WTC11 (cell line): Measurements from ENCODE around the gene OTOG.

Experiments
- GRHL2 ChIP-seq: fragments of 250-450 bp; sonication (Bioruptor Pico); IDR thresholded peaks from 2 replicates; pipeline ENCODE4 v1.8.0; 2022; ENCODE audit warnings: mild to moderate bottlenecking, moderate library complexity; ENCODE audit not compliant: insufficient replicate concordance, severe bottlenecking
- ZNF317 ChIP-seq: sonication (generic); formaldehyde crosslinking; IDR thresholded peaks from 2 replicates; pipeline ENCODE4 v1.8.1; 2023; ENCODE audit warnings: low read depth, mild to moderate bottlenecking, moderate library complexity, missing genetic modification reagents, borderline replicate concordance
- TF ChIP-seq, protein P1 (sequence below): fragments of 200-600 bp; IDR thresholded peaks from 2 replicates; pipeline ENCODE4 v1.8.0; 2022; ENCODE audit warnings: antibody characterized with exemption
- TF ChIP-seq, protein P2 (sequence below): sonication (generic); formaldehyde crosslinking; IDR thresholded peaks from 2 replicates; pipeline ENCODE4 v1.8.0; 2022; ENCODE audit warnings: mild to moderate bottlenecking, missing genetic modification reagents
- TF ChIP-seq, protein P3 (sequence below): sonication (generic); formaldehyde crosslinking; conservative IDR thresholded peaks from 2 replicates; pipeline ENCODE4 v1.8.1; 2022; ENCODE audit warnings: mild to moderate bottlenecking, missing genetic modification reagents
- TF ChIP-seq, protein P4 (sequence below): sonication (generic); formaldehyde crosslinking; conservative IDR thresholded peaks from 2 replicates; pipeline ENCODE4 v1.8.1; 2023; ENCODE audit warnings: mild to moderate bottlenecking, low read depth, missing genetic modification reagents, moderate library complexity
- TF ChIP-seq, protein P5 (sequence below): sonication (generic); formaldehyde crosslinking; IDR thresholded peaks from 2 replicates; pipeline ENCODE4 v1.8.1; 2022; ENCODE audit warnings: low read depth, mild to moderate bottlenecking, moderate library complexity, missing genetic modification reagents, borderline replicate concordance
- TF ChIP-seq, protein P6 (sequence below): sonication (generic); formaldehyde crosslinking; IDR thresholded peaks from 2 replicates; pipeline ENCODE4 v1.8.0; 2022; ENCODE audit warnings: mild to moderate bottlenecking, missing genetic modification reagents

DNA sequence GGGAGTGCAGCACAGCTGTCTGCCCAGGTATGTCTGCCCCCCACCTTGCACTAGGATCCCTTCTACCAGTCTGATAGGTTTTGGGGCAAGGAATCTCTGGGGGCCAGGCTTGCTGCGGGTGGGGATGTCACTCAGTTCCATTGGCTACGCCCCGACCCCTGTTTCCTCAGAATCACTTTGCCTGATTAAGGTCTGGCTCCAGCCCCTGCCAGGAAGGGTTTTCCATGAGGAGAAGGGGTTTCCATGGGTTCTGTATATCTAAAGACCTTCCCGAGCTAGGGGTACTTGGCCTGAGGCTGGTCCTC is 14.0 kb downstream of the OTOG start:
- TF ChIP-seq, protein P1, sequence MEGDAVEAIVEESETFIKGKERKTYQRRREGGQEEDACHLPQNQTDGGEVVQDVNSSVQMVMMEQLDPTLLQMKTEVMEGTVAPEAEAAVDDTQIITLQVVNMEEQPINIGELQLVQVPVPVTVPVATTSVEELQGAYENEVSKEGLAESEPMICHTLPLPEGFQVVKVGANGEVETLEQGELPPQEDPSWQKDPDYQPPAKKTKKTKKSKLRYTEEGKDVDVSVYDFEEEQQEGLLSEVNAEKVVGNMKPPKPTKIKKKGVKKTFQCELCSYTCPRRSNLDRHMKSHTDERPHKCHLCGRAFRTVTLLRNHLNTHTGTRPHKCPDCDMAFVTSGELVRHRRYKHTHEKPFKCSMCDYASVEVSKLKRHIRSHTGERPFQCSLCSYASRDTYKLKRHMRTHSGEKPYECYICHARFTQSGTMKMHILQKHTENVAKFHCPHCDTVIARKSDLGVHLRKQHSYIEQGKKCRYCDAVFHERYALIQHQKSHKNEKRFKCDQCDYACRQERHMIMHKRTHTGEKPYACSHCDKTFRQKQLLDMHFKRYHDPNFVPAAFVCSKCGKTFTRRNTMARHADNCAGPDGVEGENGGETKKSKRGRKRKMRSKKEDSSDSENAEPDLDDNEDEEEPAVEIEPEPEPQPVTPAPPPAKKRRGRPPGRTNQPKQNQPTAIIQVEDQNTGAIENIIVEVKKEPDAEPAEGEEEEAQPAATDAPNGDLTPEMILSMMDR, result no peak
- TF ChIP-seq, protein P2, sequence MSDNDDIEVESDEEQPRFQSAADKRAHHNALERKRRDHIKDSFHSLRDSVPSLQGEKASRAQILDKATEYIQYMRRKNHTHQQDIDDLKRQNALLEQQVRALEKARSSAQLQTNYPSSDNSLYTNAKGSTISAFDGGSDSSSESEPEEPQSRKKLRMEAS (CRISPR knock-in tag), result no peak
- TF ChIP-seq, protein P3, sequence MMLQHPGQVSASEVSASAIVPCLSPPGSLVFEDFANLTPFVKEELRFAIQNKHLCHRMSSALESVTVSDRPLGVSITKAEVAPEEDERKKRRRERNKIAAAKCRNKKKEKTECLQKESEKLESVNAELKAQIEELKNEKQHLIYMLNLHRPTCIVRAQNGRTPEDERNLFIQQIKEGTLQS (CRISPR knock-in tag), result no peak
- TF ChIP-seq GRHL2 (CRISPR knock-in tag) (no peak), ZNF317 (CRISPR knock-in tag) (no peak)
- TF ChIP-seq, protein P4, sequence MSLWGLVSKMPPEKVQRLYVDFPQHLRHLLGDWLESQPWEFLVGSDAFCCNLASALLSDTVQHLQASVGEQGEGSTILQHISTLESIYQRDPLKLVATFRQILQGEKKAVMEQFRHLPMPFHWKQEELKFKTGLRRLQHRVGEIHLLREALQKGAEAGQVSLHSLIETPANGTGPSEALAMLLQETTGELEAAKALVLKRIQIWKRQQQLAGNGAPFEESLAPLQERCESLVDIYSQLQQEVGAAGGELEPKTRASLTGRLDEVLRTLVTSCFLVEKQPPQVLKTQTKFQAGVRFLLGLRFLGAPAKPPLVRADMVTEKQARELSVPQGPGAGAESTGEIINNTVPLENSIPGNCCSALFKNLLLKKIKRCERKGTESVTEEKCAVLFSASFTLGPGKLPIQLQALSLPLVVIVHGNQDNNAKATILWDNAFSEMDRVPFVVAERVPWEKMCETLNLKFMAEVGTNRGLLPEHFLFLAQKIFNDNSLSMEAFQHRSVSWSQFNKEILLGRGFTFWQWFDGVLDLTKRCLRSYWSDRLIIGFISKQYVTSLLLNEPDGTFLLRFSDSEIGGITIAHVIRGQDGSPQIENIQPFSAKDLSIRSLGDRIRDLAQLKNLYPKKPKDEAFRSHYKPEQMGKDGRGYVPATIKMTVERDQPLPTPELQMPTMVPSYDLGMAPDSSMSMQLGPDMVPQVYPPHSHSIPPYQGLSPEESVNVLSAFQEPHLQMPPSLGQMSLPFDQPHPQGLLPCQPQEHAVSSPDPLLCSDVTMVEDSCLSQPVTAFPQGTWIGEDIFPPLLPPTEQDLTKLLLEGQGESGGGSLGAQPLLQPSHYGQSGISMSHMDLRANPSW (CRISPR knock-in tag), result no peak
- TF ChIP-seq, protein P5, sequence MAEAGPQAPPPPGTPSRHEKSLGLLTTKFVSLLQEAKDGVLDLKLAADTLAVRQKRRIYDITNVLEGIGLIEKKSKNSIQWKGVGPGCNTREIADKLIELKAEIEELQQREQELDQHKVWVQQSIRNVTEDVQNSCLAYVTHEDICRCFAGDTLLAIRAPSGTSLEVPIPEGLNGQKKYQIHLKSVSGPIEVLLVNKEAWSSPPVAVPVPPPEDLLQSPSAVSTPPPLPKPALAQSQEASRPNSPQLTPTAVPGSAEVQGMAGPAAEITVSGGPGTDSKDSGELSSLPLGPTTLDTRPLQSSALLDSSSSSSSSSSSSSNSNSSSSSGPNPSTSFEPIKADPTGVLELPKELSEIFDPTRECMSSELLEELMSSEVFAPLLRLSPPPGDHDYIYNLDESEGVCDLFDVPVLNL (CRISPR knock-in tag), result no peak
- TF ChIP-seq, protein P6, sequence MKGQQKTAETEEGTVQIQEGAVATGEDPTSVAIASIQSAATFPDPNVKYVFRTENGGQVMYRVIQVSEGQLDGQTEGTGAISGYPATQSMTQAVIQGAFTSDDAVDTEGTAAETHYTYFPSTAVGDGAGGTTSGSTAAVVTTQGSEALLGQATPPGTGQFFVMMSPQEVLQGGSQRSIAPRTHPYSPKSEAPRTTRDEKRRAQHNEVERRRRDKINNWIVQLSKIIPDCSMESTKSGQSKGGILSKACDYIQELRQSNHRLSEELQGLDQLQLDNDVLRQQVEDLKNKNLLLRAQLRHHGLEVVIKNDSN (CRISPR knock-in tag), result no peak
